ENCODE measurements around the gene PCGF3. TPM values are rescaled to one million over a fixed set of nuclear protein-coding genes. Genes with fewer than 3 reads are reported as not detected.

The PCGF3 gene
- total and polyA plus RNA-seq, 9 of the 15 experiments (the other 6 are each of a cell fraction or from before 2014, with no cell fraction given), result 2.6 to 46.1 (median 20.3) TPM

DNA sequence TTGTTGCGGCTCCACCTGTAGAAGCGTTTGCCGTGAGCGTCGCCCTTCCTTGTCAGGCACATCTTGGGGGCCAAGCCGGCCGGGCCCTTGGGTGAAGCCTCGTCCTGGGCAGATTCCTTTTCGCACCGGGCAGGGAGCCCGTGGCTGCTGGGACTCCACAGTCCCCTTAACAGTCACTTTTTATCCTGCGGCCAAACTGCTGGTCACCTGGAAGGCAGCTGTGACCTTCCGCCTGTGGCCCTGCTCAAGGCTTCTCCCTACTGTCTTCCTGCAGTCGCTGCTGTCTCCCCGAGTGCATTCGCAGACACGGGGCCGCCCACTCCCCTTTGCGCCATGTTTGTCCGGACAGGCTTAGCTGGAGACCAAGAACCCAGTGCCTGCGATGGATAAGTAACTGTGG lies 55.0 kb downstream of the PCGF3 start:
- POLR2A ChIA-PET, result no interaction called here
- ATAC-seq (no peak), DNase-seq (ENCODE audit: extremely low read depth in 1 of 4, low spot score in 3 of 4) (no peak), FAIRE-seq (no peak)
- H3K27me3 ChIP-seq (ENCODE audit: control insufficient read depth in 2 of 2, insufficient read depth in 2 of 2, low read length in 2 of 2), result no peaks in the 10 kb centered on the region
- TF ChIP-seq CBFA2T3 (IDR thresholded peaks at IDR 0.05) (no peak), RBM22 (IDR thresholded peaks at IDR 0.05; ENCODE audit: low read depth, low read length, poor library complexity, severe bottlenecking) (peak; percentile 3), POLR2G (IDR thresholded peaks at IDR 0.05; ENCODE audit: low read depth, low read length) (peak; percentile 59), ZNF668 (CRISPR knock-in tag; IDR thresholded peaks at IDR 0.05) (no peak), TAF1 (IDR thresholded peaks at IDR 0.05; ENCODE audit: control insufficient read depth, extremely low read depth, insufficient read depth, low read length, severe bottlenecking) (no peak)
- TF ChIP-seq, protein P1, sequence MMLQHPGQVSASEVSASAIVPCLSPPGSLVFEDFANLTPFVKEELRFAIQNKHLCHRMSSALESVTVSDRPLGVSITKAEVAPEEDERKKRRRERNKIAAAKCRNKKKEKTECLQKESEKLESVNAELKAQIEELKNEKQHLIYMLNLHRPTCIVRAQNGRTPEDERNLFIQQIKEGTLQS (IDR thresholded peaks at IDR 0.05), result no peak
- TF ChIP-seq, protein P1 (CRISPR knock-in tag; conservative IDR thresholded peaks at IDR 0.05), result no peak
- CTCF ChIA-PET (ENCODE audit: low intra/inter-chr PET ratio), result no interaction called here
- H4K20me1 ChIP-seq (replicated peaks; ENCODE audit: control insufficient read depth, insufficient read depth, low read length), result no peaks in the 10 kb centered on the region
- peaks cover 68% of the 10 kb centered on the region; the same call in 2 of the 3 replicates for H3K36me3 ChIP-seq (ENCODE audit: control insufficient read depth, insufficient read depth, low read length)
- H3K4me3 ChIP-seq, result no peak overlapping the region
- in situ Hi-C loops (cut with MboI), result no loop called here
- H3K4me1 ChIP-seq (replicated peaks in 1 of 2; ENCODE audit: control insufficient read depth in 2 of 2, insufficient read depth in 2 of 2, low read length in 2 of 2), result peaks cover 0 to 9% of the 10 kb centered on the region in 2 experiments; a peak in 1 of 5 replicates
- H3K27ac ChIP-seq (ENCODE audit: extremely low read depth, low read depth, low read length), result no peak overlapping the region
- no peak overlapping the region for H3K4me2 ChIP-seq (ENCODE audit: insufficient read depth, low read length)
- intact Hi-C loops (cut with micrococcal nuclease), result loop anchor here (10.0 kb wide), 1 partner anchor 224 kb away; the partner anchor contains the start of gene IDUA
- no TSS peak for BruUV-seq (replicated peaks)
- WGBS (ENCODE audit: insufficient coverage, low coverage, missing lambda C conversion rate), result 91% methylated on average over 11 of the region's 21 CpGs
- H2AFZ ChIP-seq (ENCODE audit: low read depth, low read length), result no peak overlapping the region
- no peaks in the 10 kb centered on the region for H3K9me1 ChIP-seq (ENCODE audit: control insufficient read depth, insufficient read depth, low read length)
- H3K9ac ChIP-seq (ENCODE audit: insufficient read depth in 1 of 2, low read depth in 2 of 2, low read length in 2 of 2), result no peak overlapping the region
- no peaks in the 10 kb centered on the region; the same call in 2 of the 3 replicates for H3K79me2 ChIP-seq (ENCODE audit: control insufficient read depth, insufficient read depth, low read length)
- H3K9me3 ChIP-seq (replicated peaks; ENCODE audit: control insufficient read depth, insufficient read depth, low read depth, low read length), result peaks cover 13% of the 10 kb centered on the region

Measured in K562 (cell line).